HG03066 (cell line): Measurements from ENCODE around the gene CCDC188.
"Not testable (repeated sequence)": the region's sequence is repeated elsewhere in the genome, so short reads cannot be mapped to it uniquely, and the experiment has no call there.

Experiments used
- ATAC-seq: cut with Tn5 transposase; IDR thresholded peaks from one replicate; pipeline ENCODE4 v1.9.1; 2021; ENCODE audit warnings: low read depth; ENCODE audit not compliant: unreplicated experiment

CCDC188 gene

GRCh38 chr22:20171288-20172140 lies 20.7 kb upstream of the CCDC188 start:
- ATAC-seq: no peak

GRCh38 chr22:20170170-20170569 lies 19.3 kb upstream of the CCDC188 start:
- ATAC-seq: no peak

- no peak for ATAC-seq
These were observed 18.5 kb upstream of the CCDC188 start for GRCh38 chr22:20169253-20169822.

GRCh38 chr22:20167643-20168322 lies 16.9 kb upstream of the CCDC188 start:
- no peak for ATAC-seq

GRCh38 chr22:20166703-20167102 lies 15.8 kb upstream of the CCDC188 start:
- no peak for ATAC-seq

- no peak for ATAC-seq
These were observed 15.1 kb upstream of the CCDC188 start for GRCh38 chr22:20165913-20166312.

GRCh38 chr22:20165421-20165820 lies 14.6 kb upstream of the CCDC188 start:
- ATAC-seq: no peak

GRCh38 chr22:20164863-20165262 lies 14.0 kb upstream of the CCDC188 start:
- ATAC-seq: no peak

GRCh38 chr22:20160041-20160440 lies 9.2 kb upstream of the CCDC188 start:
- no peak for ATAC-seq

- not testable (repeated sequence) for ATAC-seq
These were observed 8.7 kb upstream of the CCDC188 start for GRCh38 chr22:20159531-20159930.

GRCh38 chr22:20159076-20159475 lies 8.2 kb upstream of the CCDC188 start:
- ATAC-seq: no peak

GRCh38 chr22:20158391-20159036 lies 7.7 kb upstream of the CCDC188 start:
- no peak for ATAC-seq

- no peak for ATAC-seq
These were observed 6.8 kb upstream of the CCDC188 start for GRCh38 chr22:20157430-20158183.

- ATAC-seq: no peak
These were observed 6.0 kb upstream of the CCDC188 start for GRCh38 chr22:20156611-20157429.

- no peak for ATAC-seq
These were observed 5.2 kb upstream of the CCDC188 start for GRCh38 chr22:20156042-20156389.

GRCh38 chr22:20155330-20156041 lies 4.6 kb upstream of the CCDC188 start:
- no peak for ATAC-seq

GRCh38 chr22:20154602-20155187 lies 3.8 kb upstream of the CCDC188 start:
- no peak for ATAC-seq

- no peak for ATAC-seq
These were observed 3.1 kb upstream of the CCDC188 start for GRCh38 chr22:20153945-20154344.

GRCh38 chr22:20152464-20152890 lies 1.6 kb upstream of the CCDC188 start:
- ATAC-seq: no peak
